KMS-11 (cell line): ENCODE data around the gene SERTAD3.
A peak's percentile ranks its signal among the peaks of the same experiment; 100 is the strongest.

Source experiments
- H2AFZ ChIP-seq: fragments of 200-600 bp; sonication (generic); 2 replicates; pipeline ENCODE4 v1.6.1; 2016; ENCODE audit warnings: antibody characterized with exemption, mixed run types, low read depth
- H3K27ac ChIP-seq: fragments of 200-600 bp; sonication (generic); 2 replicates; pipeline ENCODE4 v1.6.1; 2016; ENCODE audit warnings: mild to moderate bottlenecking, mixed run types
- H3K27me3 ChIP-seq: fragments of 200-600 bp; sonication (generic); 2 replicates; pipeline ENCODE4 v1.6.1; 2017; ENCODE audit warnings: mild to moderate bottlenecking, low read depth, mixed run types, moderate library complexity; ENCODE audit not compliant: insufficient read depth
- H3K36me3 ChIP-seq: fragments of 200-600 bp; sonication (generic); 2 replicates; pipeline ENCODE4 v1.6.1; 2017; ENCODE audit warnings: mild to moderate bottlenecking, mixed run types; ENCODE audit not compliant: insufficient read depth
- H3K4me1 ChIP-seq: fragments of 200-600 bp; sonication (generic); 2 replicates; pipeline ENCODE4 v1.6.1; 2016; ENCODE audit warnings: mild to moderate bottlenecking, low read depth, mixed run types; ENCODE audit not compliant: poor library complexity, severe bottlenecking
- H3K4me2 ChIP-seq: fragments of 200-600 bp; sonication (generic); 2 replicates; pipeline ENCODE4 v1.7.0; 2016; ENCODE audit warnings: mild to moderate bottlenecking, mixed run types
- H3K4me3 ChIP-seq: fragments of 200-600 bp; sonication (generic); IDR thresholded peaks from 2 replicates; pipeline ENCODE4 v1.6.1; 2017; ENCODE audit warnings: low read depth, low read length, mixed read lengths; ENCODE audit not compliant: insufficient read depth
- H3K79me2 ChIP-seq: fragments of 200-600 bp; sonication (generic); 2 replicates; pipeline ENCODE4 v1.6.1; 2016; ENCODE audit warnings: low read depth, mixed run types; ENCODE audit not compliant: insufficient read depth
- H3K9ac ChIP-seq: fragments of 200-600 bp; sonication (generic); 2 replicates; pipeline ENCODE4 v1.6.1; 2016; ENCODE audit warnings: mild to moderate bottlenecking, mixed run types
- H4K20me1 ChIP-seq: fragments of 200-600 bp; sonication (generic); 2 replicates; pipeline ENCODE4 v1.6.1; 2016; ENCODE audit warnings: mild to moderate bottlenecking, mixed run types; ENCODE audit not compliant: insufficient read depth
- TF ChIP-seq, protein P1 (sequence below): fragments of 200-600 bp; sonication (generic); conservative IDR thresholded peaks from 2 replicates; pipeline ENCODE4 v1.6.1; 2017; ENCODE audit warnings: low read depth, mild to moderate bottlenecking, antibody characterized with exemption, low read length, moderate library complexity, mixed read lengths

Gene SERTAD3, protein sequence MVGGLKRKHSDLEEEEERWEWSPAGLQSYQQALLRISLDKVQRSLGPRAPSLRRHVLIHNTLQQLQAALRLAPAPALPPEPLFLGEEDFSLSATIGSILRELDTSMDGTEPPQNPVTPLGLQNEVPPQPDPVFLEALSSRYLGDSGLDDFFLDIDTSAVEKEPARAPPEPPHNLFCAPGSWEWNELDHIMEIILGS

DNA sequence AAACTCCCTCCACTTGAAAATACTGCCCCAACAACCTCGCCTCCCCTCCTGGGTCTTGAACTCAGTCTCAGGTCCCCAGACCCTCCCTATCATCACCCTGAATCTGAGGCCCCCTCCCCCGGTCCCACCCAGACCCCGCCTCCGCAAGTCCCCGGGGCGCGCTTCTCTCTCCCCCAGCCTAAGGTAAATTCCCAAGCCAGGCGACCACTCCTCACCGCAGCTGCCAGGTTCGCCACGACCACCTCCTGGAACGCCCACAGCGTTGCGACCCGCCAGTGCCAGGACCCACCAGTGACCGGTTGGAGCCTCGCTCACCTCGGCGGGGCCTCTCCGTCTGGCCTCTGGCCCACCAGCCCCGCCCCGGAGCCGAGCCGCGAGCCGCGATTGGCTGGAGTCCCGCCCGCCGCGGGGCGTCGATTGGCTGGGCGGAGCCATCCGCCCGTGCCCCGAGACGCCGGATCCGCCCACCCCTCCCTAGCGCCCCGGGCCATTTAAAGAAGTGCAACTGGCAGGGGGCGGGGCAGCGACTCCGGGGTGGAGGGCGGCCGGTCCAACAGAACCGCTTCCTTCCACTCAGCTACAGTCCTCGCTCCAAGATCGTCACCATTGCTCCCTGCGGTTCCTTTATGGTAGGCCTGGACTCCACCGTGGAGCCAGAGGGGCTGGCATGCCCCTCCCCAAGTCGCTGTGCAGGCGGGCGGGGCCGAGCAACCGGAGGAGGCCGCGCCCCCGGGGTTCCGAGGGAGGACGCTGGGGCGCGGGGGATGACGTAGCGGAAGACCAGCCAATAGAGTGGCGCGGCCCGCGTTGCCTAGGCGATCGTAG lies at the start of gene SERTAD3:
Gene SERTAD3 (minus strand): TSS at position 336 of the 825 bp plus-strand sequence. CDS start 2,255 bp downstream, outside the sequence.
- Histone ChIP-seq H3K4me3 (no peak within 1 kb of the TSS), H3K27me3 (no peaks in the 10 kb centered on the region), H3K79me2 (peaks cover 9% of the 10 kb centered on the region), H2AFZ (peak within 1 kb of the TSS; percentile 84), H3K4me1 (peaks cover 21% of the 10 kb centered on the region), H3K9ac (peak within 1 kb of the TSS; percentile 60; the same call in 1 of the 2 replicates), H3K36me3 (no peaks in the 10 kb centered on the region; the same call in 1 of the 2 replicates), H3K27ac (peak within 1 kb of the TSS; percentile 52), H4K20me1 (no peaks in the 10 kb centered on the region), H3K4me2 (peak within 1 kb of the TSS; percentile 88)
- TF ChIP-seq, protein P1, sequence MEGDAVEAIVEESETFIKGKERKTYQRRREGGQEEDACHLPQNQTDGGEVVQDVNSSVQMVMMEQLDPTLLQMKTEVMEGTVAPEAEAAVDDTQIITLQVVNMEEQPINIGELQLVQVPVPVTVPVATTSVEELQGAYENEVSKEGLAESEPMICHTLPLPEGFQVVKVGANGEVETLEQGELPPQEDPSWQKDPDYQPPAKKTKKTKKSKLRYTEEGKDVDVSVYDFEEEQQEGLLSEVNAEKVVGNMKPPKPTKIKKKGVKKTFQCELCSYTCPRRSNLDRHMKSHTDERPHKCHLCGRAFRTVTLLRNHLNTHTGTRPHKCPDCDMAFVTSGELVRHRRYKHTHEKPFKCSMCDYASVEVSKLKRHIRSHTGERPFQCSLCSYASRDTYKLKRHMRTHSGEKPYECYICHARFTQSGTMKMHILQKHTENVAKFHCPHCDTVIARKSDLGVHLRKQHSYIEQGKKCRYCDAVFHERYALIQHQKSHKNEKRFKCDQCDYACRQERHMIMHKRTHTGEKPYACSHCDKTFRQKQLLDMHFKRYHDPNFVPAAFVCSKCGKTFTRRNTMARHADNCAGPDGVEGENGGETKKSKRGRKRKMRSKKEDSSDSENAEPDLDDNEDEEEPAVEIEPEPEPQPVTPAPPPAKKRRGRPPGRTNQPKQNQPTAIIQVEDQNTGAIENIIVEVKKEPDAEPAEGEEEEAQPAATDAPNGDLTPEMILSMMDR: no peak

GRCh38 chr19:40493778-40494177 lies 49.6 kb upstream of the SERTAD3 start:
- Histone ChIP-seq H3K27ac (no peak overlapping the region), H3K36me3 (no peaks in the 10 kb centered on the region), H2AFZ (no peak overlapping the region), H3K27me3 (peaks cover 16% of the 10 kb centered on the region), H4K20me1 (no peaks in the 10 kb centered on the region), H3K4me2 (no peak overlapping the region), H3K4me3 (no peak overlapping the region), H3K9ac (no peak overlapping the region), H3K4me1 (no peaks in the 10 kb centered on the region), H3K79me2 (no peaks in the 10 kb centered on the region)
- TF ChIP-seq, protein P1: no peak

- Histone ChIP-seq H3K9ac (no peak overlapping the region), H4K20me1 (no peaks in the 10 kb centered on the region), H3K27me3 (peaks cover 16% of the 10 kb centered on the region), H3K4me3 (no peak overlapping the region), H3K4me1 (no peaks in the 10 kb centered on the region), H3K36me3 (no peaks in the 10 kb centered on the region), H3K4me2 (no peak overlapping the region), H3K79me2 (no peaks in the 10 kb centered on the region), H2AFZ (no peak overlapping the region), H3K27ac (no peak overlapping the region)
- TF ChIP-seq, protein P1: no peak
Observed at GRCh38 chr19:40492274-40492673, 48.1 kb upstream of the SERTAD3 start.

- H3K27ac ChIP-seq: no peak overlapping the region
- no peaks in the 10 kb centered on the region for H3K36me3 ChIP-seq
- no peak overlapping the region for H3K4me2 ChIP-seq
- H3K4me3 ChIP-seq: no peak overlapping the region
- TF ChIP-seq, protein P1: no peak
- H3K4me1 ChIP-seq: no peaks in the 10 kb centered on the region
- peaks cover 17% of the 10 kb centered on the region for H3K27me3 ChIP-seq
- H3K9ac ChIP-seq: no peak overlapping the region
- no peaks in the 10 kb centered on the region for H4K20me1 ChIP-seq
- no peaks in the 10 kb centered on the region for H3K79me2 ChIP-seq
- H2AFZ ChIP-seq: no peak overlapping the region
Observed at GRCh38 chr19:40489882-40490230, 45.7 kb upstream of the SERTAD3 start.
